Measurements from ENCODE around the gene NDUFA7.
"Not testable (repeated sequence)": the region's sequence is repeated elsewhere in the genome, so short reads cannot be mapped to it uniquely, and the experiment has no call there.

Gene NDUFA7

GRCh38 chr19:8321067-8321985 lies at the start of gene NDUFA7, which contains the start of gene RPS28:
TSS of gene NDUFA7 (minus strand) at chr19:8321375. CDS start at chr19:8321358, 17 bp downstream.
TSS of gene RPS28 (plus strand) at chr19:8321496. CDS start at chr19:8321531, 35 bp downstream.
- DNase-seq (ENCODE audit: low read depth), result peak; percentile 89

- DNase-seq (ENCODE audit: low read depth), result no peak
Measured at GRCh38 chr19:8370176-8371010, 49.2 kb upstream of the NDUFA7 start.

GRCh38 chr19:8367327-8368001 lies 46.3 kb upstream of the NDUFA7 start:
- peak; percentile 98 for DNase-seq (ENCODE audit: low read depth)

GRCh38 chr19:8366961-8367326 lies 45.8 kb upstream of the NDUFA7 start:
- peak; percentile 57 for DNase-seq (ENCODE audit: low read depth)

GRCh38 chr19:8366121-8366581 lies 45.0 kb upstream of the NDUFA7 start:
- no peak for DNase-seq (ENCODE audit: low read depth)

GRCh38 chr19:8363803-8364771 lies 42.9 kb upstream of the NDUFA7 start, which contains the start of gene ANGPTL4:
TSS of gene ANGPTL4 (plus strand) at chr19:8364155. CDS start at chr19:8364322, 167 bp downstream.
- peak; percentile 72 for DNase-seq (ENCODE audit: low read depth)

GRCh38 chr19:8361921-8362793 lies 41.0 kb upstream of the NDUFA7 start:
- DNase-seq (ENCODE audit: low read depth), result peak; percentile 98

- no peak for DNase-seq (ENCODE audit: low read depth)
Measured at GRCh38 chr19:8360196-8360595, 39.0 kb upstream of the NDUFA7 start.

GRCh38 chr19:8358948-8359347 lies 37.8 kb upstream of the NDUFA7 start:
- no peak for DNase-seq (ENCODE audit: low read depth)

- peak; percentile 60 for DNase-seq (ENCODE audit: low read depth)
Measured at GRCh38 chr19:8357007-8357521, 35.9 kb upstream of the NDUFA7 start.

GRCh38 chr19:8355631-8356402 lies 34.6 kb upstream of the NDUFA7 start:
- DNase-seq (ENCODE audit: low read depth), result peak; percentile 99

- DNase-seq (ENCODE audit: low read depth), result not testable (repeated sequence)
Measured at GRCh38 chr19:8352845-8353244, 31.7 kb upstream of the NDUFA7 start.

GRCh38 chr19:8352134-8352827 lies 31.1 kb upstream of the NDUFA7 start:
- DNase-seq (ENCODE audit: low read depth), result peak; percentile 82

- not testable (repeated sequence) for DNase-seq (ENCODE audit: low read depth)
Measured at GRCh38 chr19:8349629-8350372, 28.6 kb upstream of the NDUFA7 start.

GRCh38 chr19:8343483-8343844 lies 22.3 kb upstream of the NDUFA7 start:
- DNase-seq (ENCODE audit: low read depth), result no peak

- peak; percentile 94 for DNase-seq (ENCODE audit: low read depth)
Measured at GRCh38 chr19:8342684-8343482, 21.7 kb upstream of the NDUFA7 start, which contains the start of gene KANK3. TSS of gene KANK3 (minus strand) at chr19:8343262. CDS start at chr19:8337828, 5,434 bp downstream.
